MG63 (cell line): ENCODE data around the gene ERBB2. TPM values are rescaled to one million over a fixed set of nuclear protein-coding genes. Genes with fewer than 3 reads are reported as not detected.
A peak's percentile ranks its signal among the peaks of the same experiment; 100 is the strongest.
"Not testable (repeated sequence)": the region's sequence is repeated elsewhere in the genome, so short reads cannot be mapped to it uniquely, and the experiment has no call there.

Source experiments
- DNase-seq: peaks from one replicate; pipeline ENCODE4 v3.0.0-alpha.2; 2020
- H3K27me3 ChIP-seq: fragments of 250-450 bp; sonication (Bioruptor Pico); 2 replicates; pipeline ENCODE4 v1.5.1; 2020; ENCODE audit warnings: mild to moderate bottlenecking, moderate library complexity
- H3K36me3 ChIP-seq: fragments of 250-450 bp; sonication (Bioruptor Pico); 2 replicates; pipeline ENCODE4 v1.5.1; 2020; ENCODE audit warnings: mild to moderate bottlenecking, moderate library complexity
- H3K4me3 ChIP-seq: fragments of 250-450 bp; sonication (Bioruptor Pico); 2 replicates; pipeline ENCODE4 v1.5.1; 2020; ENCODE audit warnings: mild to moderate bottlenecking, moderate library complexity
- H3K9me3 ChIP-seq: fragments of 250-450 bp; sonication (Bioruptor Pico); 2 replicates; pipeline ENCODE4 v1.5.1; 2020; ENCODE audit warnings: mild to moderate bottlenecking, moderate library complexity
- total RNA-seq: library from RNA; depleted of rRNA; stranded (reverse); fragments of >200 nt; shearing (Covaris generic); gene quantifications from 2 replicates; pipeline ENCODE4 v1.2.3, GENCODE V29; 2014; ENCODE audit warnings: low replicate concordance

The ERBB2 gene
- total RNA-seq, 1 experiment from 2014 or later = 30.8 TPM

GRCh38 chr17:39744075-39744835 is 44.4 kb downstream of the ERBB2 start:
- Histone ChIP-seq H3K27me3 (no peaks in the 10 kb centered on the region), H3K4me3 (no peak overlapping the region), H3K9me3 (no peaks in the 10 kb centered on the region), H3K36me3 (no peaks in the 10 kb centered on the region)
- DNase-seq = no peak

DNA sequence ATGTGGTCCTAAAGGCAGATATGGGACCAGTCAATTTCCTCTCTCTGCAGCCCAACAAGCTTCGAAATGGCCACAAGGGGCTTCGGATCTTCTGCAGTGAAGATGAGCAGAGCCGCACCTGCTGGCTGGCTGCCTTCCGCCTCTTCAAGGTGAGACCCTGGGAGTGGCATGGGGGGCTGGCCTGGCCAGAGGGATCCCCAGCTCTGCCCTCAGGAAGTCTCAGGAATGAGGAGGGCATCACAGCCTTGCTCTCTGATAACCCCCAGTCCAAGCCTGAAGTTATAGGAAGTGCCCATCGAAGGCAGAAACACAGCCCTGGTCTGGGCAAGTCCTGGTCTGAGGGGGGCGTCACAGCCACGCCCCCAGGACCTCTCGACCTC is 45.0 kb downstream of the ERBB2 start:
- Histone ChIP-seq H3K36me3 (no peaks in the 10 kb centered on the region), H3K9me3 (no peaks in the 10 kb centered on the region), H3K27me3 (no peaks in the 10 kb centered on the region), H3K4me3 (no peak overlapping the region)
- no peak for DNase-seq

GRCh38 chr17:39745335-39746144 is 45.7 kb downstream of the ERBB2 start:
- H3K9me3 ChIP-seq = no peaks in the 10 kb centered on the region
- no peak for DNase-seq

GRCh38 chr17:39746145-39746461 is 46.2 kb downstream of the ERBB2 start:
- H3K4me3 ChIP-seq = no peak overlapping the region
- no peaks in the 10 kb centered on the region for H3K27me3 ChIP-seq
- DNase-seq = no peak
- H3K36me3 ChIP-seq = no peaks in the 10 kb centered on the region
- no peaks in the 10 kb centered on the region for H3K9me3 ChIP-seq

More at GRCh38 chr17:39745335-39746144, 45.7 kb downstream of the ERBB2 start:
- Histone ChIP-seq H3K27me3 (no peaks in the 10 kb centered on the region), H3K4me3 (no peak overlapping the region), H3K36me3 (no peaks in the 10 kb centered on the region)

DNA sequence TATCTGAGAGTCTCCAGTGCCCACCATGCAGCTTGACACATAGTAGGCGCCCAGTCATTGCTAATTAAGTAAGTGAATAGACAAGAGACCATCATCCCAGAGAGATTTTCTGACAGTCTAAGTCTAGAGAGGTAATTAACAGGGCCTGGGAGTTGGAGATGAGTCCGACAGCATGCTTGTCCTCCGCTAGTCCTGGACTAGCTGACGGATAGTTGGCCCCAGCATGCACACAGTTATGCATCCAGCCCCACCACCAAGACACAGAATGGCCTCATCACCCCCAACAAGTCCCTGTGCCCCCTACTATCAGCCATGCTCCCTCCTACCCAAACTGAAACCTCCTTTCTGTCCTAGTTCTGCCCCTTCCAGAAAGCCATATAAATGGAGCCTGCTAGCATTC is 47.9 kb downstream of the ERBB2 start:
- Histone ChIP-seq H3K27me3 (no peaks in the 10 kb centered on the region), H3K9me3 (no peaks in the 10 kb centered on the region), H3K4me3 (no peak overlapping the region), H3K36me3 (no peaks in the 10 kb centered on the region)
- no peak for DNase-seq

GRCh38 chr17:39748444-39749034 is 48.7 kb downstream of the ERBB2 start:
- H3K9me3 ChIP-seq, H3K27me3 ChIP-seq, H3K4me3 ChIP-seq, H3K36me3 ChIP-seq, DNase-seq: not testable (repeated sequence)

DNA sequence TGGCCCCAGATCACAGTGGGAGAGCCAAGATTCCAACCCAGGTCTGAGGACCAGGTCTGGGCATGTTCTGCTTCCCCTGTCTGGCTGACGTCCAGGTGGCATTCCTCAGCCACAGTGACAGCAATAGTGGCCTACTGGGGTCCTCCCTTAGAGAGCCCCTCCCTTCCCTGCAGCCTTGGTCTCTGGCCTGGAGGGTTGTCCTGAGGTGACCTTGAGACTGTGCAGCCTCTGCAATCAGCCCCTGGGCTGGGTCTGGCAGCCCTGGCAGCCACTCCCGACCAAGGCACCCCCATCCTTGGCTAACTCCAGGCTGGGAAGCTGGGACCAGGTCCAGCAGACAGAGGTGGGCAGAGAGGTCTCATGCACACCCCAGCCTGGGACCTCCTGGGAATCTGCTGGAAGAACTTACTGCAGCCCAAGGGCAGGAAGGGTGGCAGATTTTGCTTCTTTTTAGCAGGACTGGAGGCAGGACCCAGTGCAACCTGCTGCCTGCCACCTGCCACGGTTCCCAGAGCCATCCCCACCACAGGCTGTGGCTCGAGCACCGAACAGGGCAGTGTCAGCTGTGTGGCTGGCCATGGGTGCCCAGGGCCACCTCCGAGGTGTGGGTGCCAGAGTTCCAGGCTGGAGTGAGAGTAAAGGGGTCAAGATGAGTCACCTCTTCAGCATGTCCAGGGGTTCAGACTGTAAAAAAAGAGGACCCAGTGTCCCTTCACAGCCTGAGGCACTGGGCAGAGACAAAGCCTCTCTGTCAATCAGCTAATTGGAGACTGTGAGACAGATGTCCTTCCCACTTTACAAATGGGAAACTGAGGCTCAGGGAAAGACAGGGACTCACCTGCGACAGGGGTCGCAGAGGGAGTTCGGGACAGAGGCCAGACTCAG is 50.5 kb downstream of the ERBB2 start:
- Histone ChIP-seq H3K9me3 (no peaks in the 10 kb centered on the region), H3K36me3 (no peaks in the 10 kb centered on the region), H3K27me3 (no peaks in the 10 kb centered on the region), H3K4me3 (no peak overlapping the region)
- no peak for DNase-seq

- Histone ChIP-seq H3K4me3 (no peak overlapping the region), H3K27me3 (no peaks in the 10 kb centered on the region), H3K36me3 (no peaks in the 10 kb centered on the region), H3K9me3 (no peaks in the 10 kb centered on the region)
- no peak for DNase-seq
These were observed 51.2 kb downstream of the ERBB2 start for GRCh38 chr17:39751016-39751543.

DNA sequence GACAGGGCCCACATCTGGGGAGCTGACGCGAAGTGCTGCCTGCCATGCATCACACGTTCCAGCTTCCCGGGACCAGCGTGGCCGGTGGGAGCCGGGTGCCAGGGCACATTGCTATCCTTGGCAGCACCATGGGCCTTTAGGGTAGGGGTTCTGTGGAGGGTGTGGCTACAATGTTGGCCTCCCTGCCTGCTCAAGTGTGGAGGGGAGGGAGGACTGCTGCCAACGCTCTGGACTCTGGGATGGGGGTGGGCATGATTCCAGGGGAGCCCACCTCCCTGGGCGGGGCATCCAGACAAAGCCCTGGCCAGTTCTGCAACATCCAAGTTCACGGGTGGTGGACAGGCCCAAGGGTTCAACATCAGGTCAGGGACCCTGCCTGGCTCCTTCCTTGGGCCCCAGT is 51.8 kb downstream of the ERBB2 start:
- DNase-seq = no peak

GRCh38 chr17:39752241-39752881 is 52.5 kb downstream of the ERBB2 start:
- Histone ChIP-seq H3K36me3 (no peaks in the 10 kb centered on the region), H3K27me3 (no peaks in the 10 kb centered on the region), H3K4me3 (no peak overlapping the region), H3K9me3 (no peaks in the 10 kb centered on the region)
- no peak for DNase-seq

More for the DNA sequence above, 51.8 kb downstream of the ERBB2 start:
- Histone ChIP-seq H3K4me3 (no peak overlapping the region), H3K27me3 (no peaks in the 10 kb centered on the region), H3K9me3 (no peaks in the 10 kb centered on the region), H3K36me3 (no peaks in the 10 kb centered on the region)

DNA sequence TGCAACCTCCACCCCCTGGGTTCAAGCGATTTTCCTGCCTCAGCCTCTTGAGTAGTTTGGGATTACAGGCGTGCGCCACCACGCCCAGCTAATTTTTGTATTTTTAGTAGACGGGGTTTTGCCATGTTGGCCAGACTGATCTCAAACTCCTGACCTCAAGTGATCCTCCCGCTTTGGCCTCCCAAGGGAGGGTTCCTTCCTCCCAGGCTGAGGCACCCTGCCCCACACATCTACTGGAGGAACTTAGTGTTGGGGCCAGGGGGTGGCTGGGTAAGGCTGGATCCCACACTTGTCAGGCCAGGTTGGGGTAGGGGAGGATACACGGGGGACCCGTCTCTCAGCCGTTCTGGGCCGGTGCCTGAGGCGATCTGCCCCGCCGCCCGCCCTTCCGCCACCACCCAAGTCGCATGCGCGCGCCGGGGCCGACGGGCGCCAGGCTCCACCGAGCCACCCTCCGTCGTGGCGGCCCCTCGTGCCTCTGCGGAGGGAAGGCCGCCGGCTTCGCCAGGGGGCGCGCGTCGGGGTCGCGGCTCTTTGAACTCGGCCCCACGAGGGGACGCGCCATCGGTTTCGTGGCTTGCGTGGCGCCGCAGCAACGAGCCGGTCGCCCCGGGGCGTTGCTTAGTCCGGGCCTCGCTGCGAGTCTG is 53.8 kb downstream of the ERBB2 start:
- Histone ChIP-seq H3K27me3 (no peaks in the 10 kb centered on the region), H3K4me3 (peak overlapping the region; percentile 67), H3K36me3 (no peaks in the 10 kb centered on the region), H3K9me3 (no peaks in the 10 kb centered on the region)
- DNase-seq = peak; percentile 47

- Histone ChIP-seq H3K36me3 (no peaks in the 10 kb centered on the region), H3K9me3 (no peaks in the 10 kb centered on the region), H3K27me3 (no peaks in the 10 kb centered on the region), H3K4me3 (peak overlapping the region; percentile 67)
- peak; percentile 97 for DNase-seq
These were observed 54.5 kb downstream of the ERBB2 start for GRCh38 chr17:39754161-39754957.

GRCh38 chr17:39754958-39755553 is 55.2 kb downstream of the ERBB2 start:
- H3K4me3 ChIP-seq = peak overlapping the region; percentile 67
- no peaks in the 10 kb centered on the region for H3K27me3 ChIP-seq
- no peaks in the 10 kb centered on the region for H3K9me3 ChIP-seq
- no peak for DNase-seq
- no peaks in the 10 kb centered on the region for H3K36me3 ChIP-seq

DNA sequence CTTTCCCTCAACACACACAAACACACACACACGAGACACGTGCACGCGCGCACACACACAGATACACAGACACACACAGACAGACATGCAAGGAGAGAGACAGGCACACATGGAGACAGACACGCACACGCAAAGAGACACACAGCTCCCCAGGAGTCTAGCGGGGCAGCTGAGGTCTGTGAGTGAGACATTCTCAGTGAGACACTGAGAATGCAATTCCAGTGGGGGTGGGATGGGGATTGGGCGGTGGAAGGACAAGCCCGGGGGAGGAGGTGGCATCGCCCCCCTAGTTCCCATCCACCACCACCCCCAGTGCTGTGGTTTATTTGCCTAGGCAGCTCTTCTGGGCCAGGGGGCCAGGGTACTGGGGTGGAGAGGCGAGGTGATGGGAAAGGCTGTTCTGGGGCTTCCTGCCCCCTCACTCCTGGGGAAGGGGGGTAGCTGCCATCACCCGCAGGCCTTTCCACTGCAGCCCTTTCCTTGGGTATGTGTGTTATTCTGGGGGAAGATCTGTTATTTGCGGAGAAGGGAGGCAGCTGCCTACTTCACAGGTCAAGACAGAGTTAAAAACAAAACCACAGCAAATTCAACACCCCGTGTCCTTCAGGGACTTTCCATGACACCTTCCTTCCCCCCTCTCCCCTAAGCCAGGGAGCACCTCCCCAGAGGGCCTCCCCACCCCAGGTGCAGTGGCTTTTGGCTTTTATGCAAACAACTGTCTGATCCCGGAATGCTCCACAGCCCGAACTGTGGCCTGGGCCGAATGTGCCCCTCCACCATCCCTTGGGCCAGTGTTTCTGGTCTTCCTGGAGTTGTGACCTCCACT is 55.9 kb downstream of the ERBB2 start:
- Histone ChIP-seq H3K36me3 (no peaks in the 10 kb centered on the region), H3K4me3 (no peak overlapping the region), H3K27me3 (no peaks in the 10 kb centered on the region), H3K9me3 (no peaks in the 10 kb centered on the region)
- no peak for DNase-seq
